A673 (cell line): Measurements from ENCODE around the gene FAM151A. TPM values are rescaled to one million over a fixed set of nuclear protein-coding genes. Genes with fewer than 3 reads are reported as not detected.

Source experiments
- BruUV-seq: library from RNA; stranded (reverse); fragments of 400-500 nt; replicated peaks from 2 replicates; lab custom pipeline; 2021; lab: Mats Ljungman, UMichigan
- CTCF ChIA-PET: fragments of 300-600 bp; sonication (Branson Sonifier 250); formaldehyde crosslinking; loops from one replicate; lab custom pipeline; 2022; ENCODE audit warnings: antibody characterized with exemption; lab: Charles Lee
- POLR2A ChIA-PET: fragments of 300-600 bp; sonication (Branson Sonifier 250); formaldehyde crosslinking; loops from one replicate; lab custom pipeline; 2022; ENCODE audit warnings: antibody characterized with exemption; ENCODE audit not compliant: low non-redundant PET; lab: Charles Lee
- DNase-seq: peaks from one replicate; pipeline ENCODE4 v3.0.0-alpha.2; 2015; ENCODE audit warnings: low spot score
- H3K27ac ChIP-seq: fragments of 200-600 bp; sonication (generic); 2 replicates; pipeline ENCODE4 v1.5.1; 2016; ENCODE audit warnings: mixed run types, low read depth, mild to moderate bottlenecking, mixed read lengths, antibody characterized with exemption, low read length; ENCODE audit not compliant: poor library complexity, severe bottlenecking
- H3K27me3 ChIP-seq: fragments of 200-600 bp; sonication (generic); replicated peaks from 2 replicates; pipeline ENCODE4 v1.6.1; 2017; ENCODE audit warnings: mixed run types, low read depth, mild to moderate bottlenecking, mixed read lengths, antibody characterized with exemption, low read length; ENCODE audit not compliant: insufficient read depth, poor library complexity
- H3K36me3 ChIP-seq: fragments of 200-600 bp; sonication (generic); 2 replicates; pipeline ENCODE4 v1.6.1; 2016; ENCODE audit warnings: mixed run types, mild to moderate bottlenecking, mixed read lengths, antibody characterized with exemption, low read length; ENCODE audit not compliant: insufficient read depth, poor library complexity, severe bottlenecking
- H3K4me1 ChIP-seq: fragments of 200-600 bp; sonication (generic); 2 replicates; pipeline ENCODE4 v1.6.1; 2017; ENCODE audit warnings: mixed run types, mild to moderate bottlenecking, mixed read lengths, antibody characterized with exemption, low read length; ENCODE audit not compliant: insufficient read depth, poor library complexity, severe bottlenecking
- H3K4me3 ChIP-seq: fragments of 200-600 bp; sonication (generic); 2 replicates; pipeline ENCODE4 v1.5.1; 2016; ENCODE audit warnings: low read depth, mixed run types, mild to moderate bottlenecking, mixed read lengths, low read length; ENCODE audit not compliant: poor library complexity, severe bottlenecking
- H3K9me3 ChIP-seq: fragments of 200-600 bp; sonication (generic); 2 replicates; pipeline ENCODE4 v1.6.1; 2016; ENCODE audit warnings: mixed run types, low read depth, mild to moderate bottlenecking, mixed read lengths, antibody characterized with exemption, low read length; ENCODE audit not compliant: poor library complexity, severe bottlenecking
- CTCF ChIP-seq: fragments of 300-800, 200-600 bp; sonication (generic); conservative IDR thresholded peaks from 2 replicates; pipeline ENCODE4 v1.5.1; 2017; ENCODE audit warnings: low read depth, mild to moderate bottlenecking, antibody characterized with exemption, low read length, moderate library complexity, mixed read lengths
- EZH2 ChIP-seq: fragments of 200-600 bp; sonication (generic); IDR thresholded peaks from 2 replicates; pipeline ENCODE4 v1.6.1; 2017; ENCODE audit warnings: borderline replicate concordance, low read depth, mild to moderate bottlenecking, mixed read lengths, antibody characterized with exemption, low read length; ENCODE audit not compliant: poor library complexity, severe bottlenecking
- intact Hi-C: fragments of 100-400 bp; cut with micrococcal nuclease; formaldehyde crosslinking; loops from one replicate; pipeline ENCODE4 v1.10.0; 2022; ENCODE audit not compliant: unreplicated experiment
- total RNA-seq: library from RNA; stranded (reverse); gene quantifications from 2 replicates; pipeline ENCODE4 v1.2.3, GENCODE V29; 2021

Gene FAM151A
- total RNA-seq, 1 experiment from 2014 or later = not detected

GRCh38 chr1:54566438-54567141 is 56.7 kb downstream of the FAM151A start:
- ChIA-PET CTCF (interaction anchor here (0.6 kb wide), 1 partner anchor 110 kb away, joined by 3 read pairs; no protein-coding TSS in a partner anchor), POLR2A (interaction anchor here (0.7 kb wide), 1 partner anchor 987 kb away, joined by 5 read pairs; no protein-coding TSS in a partner anchor)
- BruUV-seq = no TSS peak
- intact Hi-C loops = no loop called here
- no peak overlapping the region for H3K4me3 ChIP-seq
- no peaks in the 10 kb centered on the region for H3K36me3 ChIP-seq
- no peaks in the 10 kb centered on the region for H3K27me3 ChIP-seq
- no peak for TF ChIP-seq EZH2
- no peak for TF ChIP-seq CTCF
- no peaks in the 10 kb centered on the region for H3K9me3 ChIP-seq
- H3K27ac ChIP-seq = no peak overlapping the region
- DNase-seq = no peak
- peaks cover 22% of the 10 kb centered on the region for H3K4me1 ChIP-seq

- intact Hi-C loops = no loop called here
- no TSS peak for BruUV-seq
Observed at GRCh38 chr1:54565113-54565501, 58.2 kb downstream of the FAM151A start.

DNA sequence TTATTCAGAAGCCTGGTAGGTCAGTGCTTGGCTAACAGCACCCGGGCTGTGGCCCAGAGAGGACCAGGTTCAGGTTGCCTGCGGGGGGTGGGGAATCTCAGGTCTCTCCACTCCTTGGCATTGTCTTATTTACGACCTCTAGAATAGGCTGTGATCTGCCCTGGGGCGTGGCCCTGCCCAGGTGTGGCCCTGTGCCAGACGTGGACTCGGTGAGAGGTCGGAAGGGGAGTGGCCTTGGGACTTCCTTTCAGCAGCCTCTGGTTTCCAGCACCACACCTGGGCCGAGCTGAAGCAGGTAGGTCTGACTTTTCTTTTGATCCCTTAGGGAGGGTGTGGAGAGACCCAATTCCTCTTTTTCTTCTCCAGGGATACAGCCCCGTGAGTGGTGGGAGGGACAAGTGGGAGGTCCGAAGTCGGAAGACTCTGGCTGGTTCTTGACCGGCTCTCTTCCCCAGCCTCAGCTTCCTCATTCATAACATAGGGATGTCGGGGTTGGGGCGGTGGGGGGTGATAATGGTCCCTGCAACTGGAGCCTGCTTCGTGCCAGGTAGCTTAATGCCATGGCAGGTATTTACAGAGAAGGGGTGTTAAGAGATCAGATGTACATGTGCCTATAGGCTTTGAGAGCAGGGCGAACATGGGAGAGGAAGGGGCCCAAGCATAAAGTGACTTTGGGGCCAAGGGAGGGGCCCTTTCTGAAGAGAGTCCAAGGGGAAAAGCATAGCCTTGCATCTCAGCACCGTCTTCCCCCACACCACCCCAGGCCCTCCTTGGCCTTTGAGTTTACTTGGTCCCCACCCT is 58.8 kb downstream of the FAM151A start:
- DNase-seq = no peak
- TF ChIP-seq CTCF (no peak), EZH2 (no peak)
- H3K27me3 ChIP-seq = no peaks in the 10 kb centered on the region
- ChIA-PET CTCF (no interaction called here), POLR2A (no interaction called here)
- BruUV-seq = no TSS peak
- H3K4me1 ChIP-seq = peaks cover 2% of the 10 kb centered on the region
- H3K4me3 ChIP-seq = no peak overlapping the region
- intact Hi-C loops = no loop called here
- no peaks in the 10 kb centered on the region for H3K9me3 ChIP-seq
- H3K27ac ChIP-seq = no peak overlapping the region
- H3K36me3 ChIP-seq = no peaks in the 10 kb centered on the region

More at GRCh38 chr1:54565113-54565501, 58.2 kb downstream of the FAM151A start:
- CTCF ChIA-PET = no interaction called here
- H3K27me3 ChIP-seq = no peaks in the 10 kb centered on the region
- no peak overlapping the region for H3K4me3 ChIP-seq
- no peaks in the 10 kb centered on the region for H3K36me3 ChIP-seq
- no peak for TF ChIP-seq CTCF
- no peak for TF ChIP-seq EZH2
- H3K9me3 ChIP-seq = no peaks in the 10 kb centered on the region
- H3K27ac ChIP-seq = no peak overlapping the region
- POLR2A ChIA-PET = no interaction called here
- no peak for DNase-seq
- H3K4me1 ChIP-seq = peaks cover 8% of the 10 kb centered on the region
